Transverse colon (tissue), 4 donors: ENCODE measurements around the gene CEP170B.
"Not testable (repeated sequence)": the region's sequence is repeated elsewhere in the genome, so short reads cannot be mapped to it uniquely, and the experiment has no call there.

Source experiments
- POLR2A ChIP-seq: fragments of 450-650 bp; IDR thresholded peaks from one replicate; pipeline ENCODE4 v1.6.1; 2016; ENCODE audit warnings: antibody characterized with exemption, mild to moderate bottlenecking, moderate library complexity
- POLR2AphosphoS5 ChIP-seq, 3 donors: sonication (generic); formaldehyde crosslinking; IDR thresholded peaks; one replicate each; pipeline ENCODE4 v1.6.1; 2016; ENCODE audit warnings: antibody characterized with exemption in 3 of 3
- TF ChIP-seq, protein P1 (sequence below), 5 experiments: fragments of 200-600 bp in 3 of 5; fragments of 450-650 bp in 2 of 5; sonication (generic) in 3 of 5; IDR thresholded peaks; 1 replicate in 2 of 5; 2 replicates in 3 of 5; pipeline ENCODE4 v1.5.1; 2016 to 2017; ENCODE audit warnings: antibody characterized with exemption in 5 of 5, inconsistent platforms in 3 of 5, mild to moderate bottlenecking in 2 of 5, moderate library complexity in 1 of 5

DNA sequence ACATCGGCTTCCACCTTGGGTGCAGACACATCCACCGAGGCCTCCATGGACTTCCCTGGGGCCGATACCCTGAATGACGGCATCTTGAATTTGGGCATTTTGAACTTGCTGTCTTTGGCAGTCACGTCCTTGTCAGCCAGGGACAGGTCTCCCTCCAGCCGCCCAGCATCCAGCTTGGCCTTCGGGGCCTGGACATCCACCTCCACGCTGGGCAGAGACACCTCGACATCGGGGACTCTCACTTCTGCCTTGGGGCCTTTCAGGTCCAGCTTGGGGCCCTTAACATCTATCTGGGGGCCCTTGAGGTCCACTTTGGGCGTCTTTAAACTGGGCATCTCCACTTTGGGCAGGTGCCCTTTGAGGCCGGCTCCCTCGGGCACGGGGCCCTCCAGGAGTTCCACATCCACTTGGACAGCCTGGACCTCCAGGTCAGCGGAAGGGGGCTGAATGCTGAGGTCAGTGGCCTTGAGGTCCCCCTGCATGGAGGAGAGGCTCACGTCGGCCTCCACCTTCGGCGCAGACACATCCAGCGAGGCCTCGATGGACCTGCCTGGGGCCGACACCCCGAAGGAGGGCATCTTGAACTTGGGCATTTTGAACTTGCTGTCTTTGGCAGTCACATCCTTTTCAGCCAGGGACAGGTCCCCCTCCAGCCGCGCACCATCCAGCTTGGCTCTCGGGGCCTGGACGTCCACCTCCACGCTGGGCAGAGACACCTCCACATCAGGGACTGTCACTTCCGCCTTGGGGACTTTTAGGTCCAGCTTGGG lies 79.6 kb downstream of the CEP170B start:
- TF ChIP-seq POLR2A; POLR2AphosphoS5 (IDR thresholded peaks at IDR 0.05): not testable (repeated sequence)
- TF ChIP-seq, protein P1, sequence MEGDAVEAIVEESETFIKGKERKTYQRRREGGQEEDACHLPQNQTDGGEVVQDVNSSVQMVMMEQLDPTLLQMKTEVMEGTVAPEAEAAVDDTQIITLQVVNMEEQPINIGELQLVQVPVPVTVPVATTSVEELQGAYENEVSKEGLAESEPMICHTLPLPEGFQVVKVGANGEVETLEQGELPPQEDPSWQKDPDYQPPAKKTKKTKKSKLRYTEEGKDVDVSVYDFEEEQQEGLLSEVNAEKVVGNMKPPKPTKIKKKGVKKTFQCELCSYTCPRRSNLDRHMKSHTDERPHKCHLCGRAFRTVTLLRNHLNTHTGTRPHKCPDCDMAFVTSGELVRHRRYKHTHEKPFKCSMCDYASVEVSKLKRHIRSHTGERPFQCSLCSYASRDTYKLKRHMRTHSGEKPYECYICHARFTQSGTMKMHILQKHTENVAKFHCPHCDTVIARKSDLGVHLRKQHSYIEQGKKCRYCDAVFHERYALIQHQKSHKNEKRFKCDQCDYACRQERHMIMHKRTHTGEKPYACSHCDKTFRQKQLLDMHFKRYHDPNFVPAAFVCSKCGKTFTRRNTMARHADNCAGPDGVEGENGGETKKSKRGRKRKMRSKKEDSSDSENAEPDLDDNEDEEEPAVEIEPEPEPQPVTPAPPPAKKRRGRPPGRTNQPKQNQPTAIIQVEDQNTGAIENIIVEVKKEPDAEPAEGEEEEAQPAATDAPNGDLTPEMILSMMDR (IDR thresholded peaks at IDR 0.05): not testable (repeated sequence)
